Prostate gland (tissue), 2 donors: Measurements from ENCODE around the gene PPM1F. TPM values are rescaled to one million over a fixed set of nuclear protein-coding genes. Genes with fewer than 3 reads are reported as not detected.

Experiments
- DNase-seq: peaks from one replicate; pipeline ENCODE4 v3.0.0-alpha.2; 2019; ENCODE audit warnings: low spot score
- H3K27ac ChIP-seq, 2 donors: fragments of 200-600 bp; sonication (generic); 2 replicates each; pipeline ENCODE4 v1.5.1; 2017 to 2019
- H3K27me3 ChIP-seq: fragments of 200-600 bp; sonication (generic); replicated peaks from 2 replicates; pipeline ENCODE4 v1.5.1; 2019; ENCODE audit not compliant: insufficient read depth
- H3K36me3 ChIP-seq, 2 donors: fragments of 200-600 bp; sonication (generic); 1 replicate in 1 of 2; 2 replicates in 1 of 2; pipeline versions ENCODE4 v1.5.1 to v1.8.1; 2017 to 2019
- H3K4me1 ChIP-seq: fragments of 200-600 bp; sonication (generic); replicated peaks from 2 replicates; pipeline ENCODE4 v1.5.1; 2019
- H3K4me3 ChIP-seq, 2 donors: fragments of 200-600 bp; sonication (generic); 2 replicates each; pipeline ENCODE4 v1.5.1; 2017 to 2019
- H3K9me3 ChIP-seq: fragments of 200-600 bp; sonication (generic); 2 replicates; pipeline ENCODE4 v1.5.1; 2017
- POLR2A ChIP-seq: fragments of 450-650 bp; IDR thresholded peaks from one replicate; pipeline ENCODE4 v1.6.1; 2016; ENCODE audit warnings: antibody characterized with exemption, mild to moderate bottlenecking
- POLR2AphosphoS5 ChIP-seq: sonication (generic); formaldehyde crosslinking; IDR thresholded peaks from one replicate; pipeline ENCODE4 v1.6.1; 2017; ENCODE audit warnings: antibody characterized with exemption
- WGBS: methylation state at CpG from one replicate; pipeline ENCODE4 v1.1.5; 2018; 5-methylcytosine and 5-hydroxymethylcytosine counted together
- intact Hi-C: fragments of 100-400 bp; cut with DNase I; formaldehyde crosslinking; loops from one replicate; pipeline ENCODE4 v1.14.2; 2022
- total RNA-seq, 2 donors: library from RNA; depleted of rRNA; stranded (reverse); fragments of >200 nt; gene quantifications; one replicate each; pipeline ENCODE4 v1.1.0, GENCODE V29; 2016
- TF ChIP-seq, protein P1 (sequence below), 4 experiments: fragments of 200-600 bp in 2 of 4; fragments of 450-650 bp in 2 of 4; sonication (generic) in 2 of 4; IDR thresholded peaks; 1 replicate in 3 of 4; 2 replicates in 1 of 4; pipeline ENCODE4 v1.5.1; 2016 to 2019; ENCODE audit warnings: antibody characterized with exemption in 4 of 4, mild to moderate bottlenecking in 2 of 4, moderate library complexity in 2 of 4

PPM1F gene
- total RNA-seq, 2 donors from 2014 or later = 16.8 to 31.6 TPM

DNA sequence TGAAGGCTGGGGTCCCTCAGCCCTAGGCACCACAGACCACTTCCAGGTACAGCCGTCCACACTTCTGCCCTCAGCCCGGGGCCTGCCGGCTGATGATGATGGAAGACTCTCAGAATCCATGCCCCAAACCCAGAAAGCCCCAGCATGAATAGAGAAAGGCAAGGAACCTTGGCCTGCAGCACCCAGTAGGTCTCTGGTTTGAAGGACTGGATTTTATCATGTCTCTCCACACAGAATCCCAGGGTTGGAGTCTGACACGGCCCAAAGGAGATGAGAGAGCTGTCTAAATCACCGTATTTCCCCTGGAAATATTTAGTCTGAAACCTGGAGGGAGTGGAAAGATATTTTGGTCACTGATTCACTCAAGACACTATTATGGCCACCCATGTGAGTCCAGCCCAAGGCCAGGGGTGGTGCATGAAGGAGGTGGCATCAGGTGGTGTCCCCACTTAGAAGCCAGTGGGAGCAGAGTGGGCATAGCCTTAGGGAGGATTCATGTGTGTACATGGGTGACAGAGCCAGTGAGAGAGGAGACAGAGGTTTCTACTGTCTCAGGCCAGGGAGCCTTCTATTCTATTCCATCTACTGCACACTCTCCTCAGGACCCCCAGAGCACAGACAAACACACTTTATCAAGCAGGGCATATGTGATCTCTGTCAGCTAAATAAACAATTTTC, 15.9 kb upstream of the PPM1F start:
- Histone ChIP-seq H3K4me3 (no peak overlapping the region), H3K36me3 (peaks cover 2 to 30% of the 10 kb centered on the region in 2 donors), H3K9me3 (no peaks in the 10 kb centered on the region), H3K27ac (no peak overlapping the region), H3K27me3 (no peaks in the 10 kb centered on the region), H3K4me1 (no peaks in the 10 kb centered on the region)
- WGBS = 97% methylated on average over 5 of the region's 5 CpGs
- no peak for DNase-seq
- intact Hi-C loops = no loop called here
- TF ChIP-seq, protein P1, sequence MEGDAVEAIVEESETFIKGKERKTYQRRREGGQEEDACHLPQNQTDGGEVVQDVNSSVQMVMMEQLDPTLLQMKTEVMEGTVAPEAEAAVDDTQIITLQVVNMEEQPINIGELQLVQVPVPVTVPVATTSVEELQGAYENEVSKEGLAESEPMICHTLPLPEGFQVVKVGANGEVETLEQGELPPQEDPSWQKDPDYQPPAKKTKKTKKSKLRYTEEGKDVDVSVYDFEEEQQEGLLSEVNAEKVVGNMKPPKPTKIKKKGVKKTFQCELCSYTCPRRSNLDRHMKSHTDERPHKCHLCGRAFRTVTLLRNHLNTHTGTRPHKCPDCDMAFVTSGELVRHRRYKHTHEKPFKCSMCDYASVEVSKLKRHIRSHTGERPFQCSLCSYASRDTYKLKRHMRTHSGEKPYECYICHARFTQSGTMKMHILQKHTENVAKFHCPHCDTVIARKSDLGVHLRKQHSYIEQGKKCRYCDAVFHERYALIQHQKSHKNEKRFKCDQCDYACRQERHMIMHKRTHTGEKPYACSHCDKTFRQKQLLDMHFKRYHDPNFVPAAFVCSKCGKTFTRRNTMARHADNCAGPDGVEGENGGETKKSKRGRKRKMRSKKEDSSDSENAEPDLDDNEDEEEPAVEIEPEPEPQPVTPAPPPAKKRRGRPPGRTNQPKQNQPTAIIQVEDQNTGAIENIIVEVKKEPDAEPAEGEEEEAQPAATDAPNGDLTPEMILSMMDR (IDR thresholded peaks at IDR 0.05) = no peak
- TF ChIP-seq POLR2A = no peak
- no peak for TF ChIP-seq POLR2AphosphoS5

DNA sequence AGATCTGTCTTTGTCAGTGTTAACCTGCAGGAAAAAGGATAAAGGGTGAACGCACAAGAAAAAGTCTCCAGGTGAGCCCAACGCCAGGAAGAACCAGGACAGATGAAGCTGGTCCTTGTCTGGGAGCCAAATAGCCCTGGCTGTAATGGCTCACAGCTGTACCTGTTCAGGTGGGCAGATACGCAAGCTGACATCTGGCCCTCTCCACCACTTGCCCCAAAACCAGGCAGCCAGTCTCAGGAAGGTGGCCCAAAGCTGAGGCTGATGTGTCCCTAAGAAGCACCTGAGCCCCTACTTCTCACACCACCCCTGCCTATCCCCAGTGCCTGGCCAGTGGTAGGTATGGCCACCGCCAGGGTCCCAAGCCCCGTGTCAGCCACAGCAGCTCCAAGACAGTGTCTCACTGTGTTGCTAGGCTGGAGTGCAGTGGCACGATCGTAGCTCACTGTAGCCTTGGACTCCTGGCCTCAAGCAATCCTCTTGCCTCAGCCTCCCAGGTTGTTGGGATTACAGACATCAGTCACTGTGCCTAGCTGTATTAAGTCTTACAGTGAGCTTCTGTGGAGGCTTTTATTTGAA, 15.1 kb upstream of the PPM1F start:
- TF ChIP-seq POLR2A (no peak), POLR2AphosphoS5 (no peak)
- TF ChIP-seq, protein P1 (IDR thresholded peaks at IDR 0.05) = no peak
- no peak overlapping the region for H3K27ac ChIP-seq
- H3K9me3 ChIP-seq = no peaks in the 10 kb centered on the region
- 94% methylated on average over 7 of the region's 7 CpGs for WGBS
- intact Hi-C loops = no loop called here
- no peak overlapping the region for H3K4me3 ChIP-seq
- no peak for DNase-seq
- no peaks in the 10 kb centered on the region for H3K27me3 ChIP-seq
- H3K4me1 ChIP-seq = no peaks in the 10 kb centered on the region
- H3K36me3 ChIP-seq = peaks cover 0 to 30% of the 10 kb centered on the region in 2 donors

DNA sequence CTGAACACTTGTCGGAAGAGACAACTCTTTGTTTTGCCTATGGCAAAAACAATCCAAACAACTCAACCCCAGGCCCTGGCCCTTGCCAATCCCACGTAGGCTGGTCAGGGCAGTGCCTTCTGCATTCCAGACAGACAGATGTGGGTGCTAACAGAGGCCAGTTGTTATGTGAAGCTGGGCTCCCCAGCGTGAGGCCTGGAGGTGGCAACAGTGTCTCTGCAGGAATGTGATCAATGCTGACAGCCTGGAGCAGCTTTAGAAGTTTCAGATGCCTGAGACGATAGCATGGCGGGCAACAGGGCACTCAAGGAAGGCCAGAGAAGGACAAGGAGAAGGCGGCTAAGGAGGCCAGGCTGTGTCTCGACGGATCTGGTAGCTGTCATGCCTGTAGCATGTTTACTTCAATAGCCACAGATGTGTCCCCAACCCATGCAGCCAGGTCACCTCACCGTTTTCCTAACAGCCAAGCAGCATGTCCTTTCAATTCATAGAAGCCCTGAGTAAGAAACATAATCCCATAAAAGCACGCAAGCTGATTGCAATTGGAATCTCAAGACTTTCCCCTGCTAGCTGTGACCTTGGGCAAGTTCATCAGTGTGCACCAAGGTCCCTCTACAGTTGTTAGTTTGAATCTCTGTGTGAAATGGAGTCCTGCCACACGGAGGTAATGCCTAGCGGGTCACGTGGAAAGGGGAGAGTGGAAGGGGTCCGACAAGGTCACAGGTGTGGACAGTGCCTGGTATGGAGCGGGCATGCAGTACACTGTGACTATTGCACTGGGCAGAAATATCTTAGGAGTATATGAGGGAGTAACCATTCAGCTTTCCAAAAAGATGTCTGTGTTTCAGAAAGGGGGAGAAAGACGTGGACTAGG, 14.2 kb upstream of the PPM1F start:
- H3K27me3 ChIP-seq = no peaks in the 10 kb centered on the region
- H3K27ac ChIP-seq = no peak overlapping the region
- H3K4me3 ChIP-seq = no peak overlapping the region
- no peak for TF ChIP-seq POLR2A
- TF ChIP-seq POLR2AphosphoS5 = no peak
- TF ChIP-seq, protein P1 (IDR thresholded peaks at IDR 0.05) = no peak
- no peak for DNase-seq
- H3K9me3 ChIP-seq = no peaks in the 10 kb centered on the region
- intact Hi-C loops = no loop called here
- no peaks in the 10 kb centered on the region for H3K4me1 ChIP-seq
- WGBS = 91% methylated on average over 16 of the region's 16 CpGs
- H3K36me3 ChIP-seq = peaks cover 0 to 30% of the 10 kb centered on the region in 2 donors

DNA sequence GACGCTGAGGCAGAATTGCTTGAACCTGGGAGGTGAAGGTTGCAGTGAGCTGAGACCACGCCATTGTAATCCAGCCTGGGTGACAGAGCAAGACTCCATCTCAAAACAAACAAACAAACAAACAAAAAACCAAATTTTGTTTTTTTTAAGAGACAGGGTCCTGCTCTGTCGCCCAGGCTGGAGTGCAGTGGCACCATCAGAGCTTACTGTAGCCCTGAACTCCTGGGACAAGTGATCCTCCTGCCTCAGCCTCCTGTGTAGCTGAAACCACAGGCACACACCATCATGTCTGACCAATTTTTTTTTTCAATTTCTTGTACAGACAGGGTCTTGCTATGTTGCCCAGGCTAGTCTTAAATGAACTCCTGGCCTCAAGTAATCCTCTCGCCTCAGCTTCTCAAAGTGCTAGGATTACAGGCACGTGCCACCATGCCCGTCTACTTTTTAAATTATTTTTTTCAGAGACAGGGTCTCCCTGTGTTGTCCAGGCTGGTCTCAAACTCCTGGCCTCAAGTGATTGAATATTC, 13.2 kb upstream of the PPM1F start:
- Histone ChIP-seq H3K27me3 (no peaks in the 10 kb centered on the region), H3K36me3 (peaks cover 0 to 23% of the 10 kb centered on the region in 2 donors), H3K4me1 (no peaks in the 10 kb centered on the region), H3K27ac (no peak overlapping the region), H3K9me3 (no peaks in the 10 kb centered on the region), H3K4me3 (no peak overlapping the region)
- intact Hi-C loops = no loop called here
- no peak for DNase-seq
- TF ChIP-seq POLR2A (no peak), POLR2AphosphoS5 (no peak)
- TF ChIP-seq, protein P1 (IDR thresholded peaks at IDR 0.05) = no peak
- 100% methylated on average over 6 of the region's 6 CpGs for WGBS
